ENCODE results near the gene CD48. TPM values are rescaled to one million over a fixed set of nuclear protein-coding genes. Genes with fewer than 3 reads are reported as not detected.

Gene CD48
- total RNA-seq, 1 donor from 2014 or later, result 26.3 TPM

- H3K27ac ChIP-seq, result no peak overlapping the region
- peaks cover 36% of the 10 kb centered on the region for H3K4me1 ChIP-seq
- intact Hi-C loops (cut with DNase I), result no loop called here
- H3K9me3 ChIP-seq, result no peaks in the 10 kb centered on the region
- no peak overlapping the region for H3K4me3 ChIP-seq
- DNase-seq, result peak; percentile 54
- no peaks in the 10 kb centered on the region for H3K27me3 ChIP-seq (ENCODE audit: low read depth)
- TF ChIP-seq, protein P1, sequence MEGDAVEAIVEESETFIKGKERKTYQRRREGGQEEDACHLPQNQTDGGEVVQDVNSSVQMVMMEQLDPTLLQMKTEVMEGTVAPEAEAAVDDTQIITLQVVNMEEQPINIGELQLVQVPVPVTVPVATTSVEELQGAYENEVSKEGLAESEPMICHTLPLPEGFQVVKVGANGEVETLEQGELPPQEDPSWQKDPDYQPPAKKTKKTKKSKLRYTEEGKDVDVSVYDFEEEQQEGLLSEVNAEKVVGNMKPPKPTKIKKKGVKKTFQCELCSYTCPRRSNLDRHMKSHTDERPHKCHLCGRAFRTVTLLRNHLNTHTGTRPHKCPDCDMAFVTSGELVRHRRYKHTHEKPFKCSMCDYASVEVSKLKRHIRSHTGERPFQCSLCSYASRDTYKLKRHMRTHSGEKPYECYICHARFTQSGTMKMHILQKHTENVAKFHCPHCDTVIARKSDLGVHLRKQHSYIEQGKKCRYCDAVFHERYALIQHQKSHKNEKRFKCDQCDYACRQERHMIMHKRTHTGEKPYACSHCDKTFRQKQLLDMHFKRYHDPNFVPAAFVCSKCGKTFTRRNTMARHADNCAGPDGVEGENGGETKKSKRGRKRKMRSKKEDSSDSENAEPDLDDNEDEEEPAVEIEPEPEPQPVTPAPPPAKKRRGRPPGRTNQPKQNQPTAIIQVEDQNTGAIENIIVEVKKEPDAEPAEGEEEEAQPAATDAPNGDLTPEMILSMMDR (IDR thresholded peaks at IDR 0.05), result no peak
- H3K36me3 ChIP-seq, result no peaks in the 10 kb centered on the region
- peak; percentile 14 to 53 for ATAC-seq
These were observed 82.1 kb downstream of the CD48 start for GRCh38 chr1:160629286-160630210.

DNA sequence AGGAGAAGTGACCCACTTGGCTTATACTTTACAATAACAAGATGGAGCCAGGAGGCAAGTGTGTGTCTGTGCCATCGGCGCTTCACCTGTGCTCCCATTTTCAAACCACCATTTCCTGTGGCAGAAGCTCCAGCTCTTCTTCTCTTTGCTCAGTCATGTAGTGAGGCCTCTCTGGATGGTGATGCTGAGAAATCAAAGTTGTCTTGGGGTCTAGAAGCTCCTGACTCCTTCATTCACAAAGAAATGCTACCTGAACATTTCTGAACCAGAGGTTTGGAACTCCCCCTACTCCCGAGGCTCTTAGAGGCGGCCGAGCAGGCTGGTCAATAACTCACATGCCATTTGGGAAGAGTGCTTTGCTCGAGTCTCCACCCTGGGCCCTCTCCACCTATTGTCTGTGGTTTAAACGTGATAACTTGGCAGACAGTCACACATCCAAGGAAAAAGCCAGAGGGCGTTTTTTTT lies 82.8 kb downstream of the CD48 start:
- Histone ChIP-seq H3K36me3 (no peaks in the 10 kb centered on the region), H3K27me3 (ENCODE audit: low read depth) (no peaks in the 10 kb centered on the region), H3K4me1 (peaks cover 34% of the 10 kb centered on the region), H3K9me3 (no peaks in the 10 kb centered on the region), H3K27ac (no peak overlapping the region), H3K4me3 (no peak overlapping the region)
- intact Hi-C loops (cut with DNase I), result no loop called here
- ATAC-seq (no peak), DNase-seq (no peak)
- TF ChIP-seq, protein P1 (IDR thresholded peaks at IDR 0.05), result no peak

Other genes with a start within 250 kb of the CD48 start
- 4.8 TPM for gene SLAMF6, start 188.6 kb downstream of the CD48 start, total RNA-seq
- 24.1 TPM for gene CD84, start 132.3 kb downstream of the CD48 start, total RNA-seq
- 1.4 TPM for gene SLAMF1, start 64.8 kb downstream of the CD48 start, total RNA-seq
- 7.9 TPM for gene SLAMF7, start 27.4 kb upstream of the CD48 start, total RNA-seq
- 1.8 TPM for gene LY9, start 84.4 kb upstream of the CD48 start, total RNA-seq
- gene CD244, start 151.1 kb upstream of the CD48 start, total RNA-seq, result 4.5 TPM
- gene ITLN1, start 173.4 kb upstream of the CD48 start, total RNA-seq, result 2.7 TPM
- 30.7 TPM for gene ITLN2, start 243.0 kb upstream of the CD48 start, total RNA-seq